Astrocyte of the cerebellum (primary cell): ENCODE results near the gene CNFN.

Experiments used
- DNase-seq: peaks from one replicate; pipeline ENCODE4 v3.0.0-alpha.2; 2011; ENCODE audit warnings: low read depth
- H3K4me3 ChIP-seq: 2 replicates; pipeline ENCODE4 v1.5.1; 2011; ENCODE audit warnings: mild to moderate bottlenecking, low read depth, low read length, moderate library complexity
- CTCF ChIP-seq: IDR thresholded peaks from 2 replicates; pipeline ENCODE4 v1.5.1; 2012; ENCODE audit warnings: low read length, low read depth, moderate library complexity, mild to moderate bottlenecking; ENCODE audit errors: missing control alignments
- in situ Hi-C: cut with HindIII; loops from 2 replicates; pipeline ENCODE4 v1.10.0; 2017; ENCODE audit warnings: low sequenced_read_pairs

The CNFN gene

GRCh38 chr19:42370068-42370520 is 20.0 kb downstream of the CNFN start:
- TF ChIP-seq CTCF = no peak
- no peak for DNase-seq
- in situ Hi-C loops = no loop called here
- H3K4me3 ChIP-seq = no peak overlapping the region

GRCh38 chr19:42369433-42370067 is 20.5 kb downstream of the CNFN start:
- DNase-seq = no peak
- no peak for TF ChIP-seq CTCF
- in situ Hi-C loops = no loop called here
- H3K4me3 ChIP-seq = no peak overlapping the region

- in situ Hi-C loops = no loop called here
- no peak for DNase-seq
- no peak for TF ChIP-seq CTCF
- no peak overlapping the region for H3K4me3 ChIP-seq
Observed at GRCh38 chr19:42368765-42369164, 21.3 kb downstream of the CNFN start.

GRCh38 chr19:42368360-42368759 is 21.7 kb downstream of the CNFN start:
- no peak for TF ChIP-seq CTCF
- in situ Hi-C loops = no loop called here
- H3K4me3 ChIP-seq = no peak overlapping the region
- no peak for DNase-seq

GRCh38 chr19:42367929-42368328 is 22.2 kb downstream of the CNFN start:
- DNase-seq = no peak
- no peak for TF ChIP-seq CTCF
- H3K4me3 ChIP-seq = no peak overlapping the region
- in situ Hi-C loops = no loop called here

GRCh38 chr19:42366673-42367072 is 23.4 kb downstream of the CNFN start:
- in situ Hi-C loops = no loop called here
- no peak for DNase-seq
- no peak for TF ChIP-seq CTCF
- no peak overlapping the region for H3K4me3 ChIP-seq
